ENCODE data around the gene CRADD. TPM values are rescaled to one million over a fixed set of nuclear protein-coding genes. Genes with fewer than 3 reads are reported as not detected.

Gene CRADD
- total RNA-seq, 1 experiment from 2014 or later = 7.6 TPM

DNA sequence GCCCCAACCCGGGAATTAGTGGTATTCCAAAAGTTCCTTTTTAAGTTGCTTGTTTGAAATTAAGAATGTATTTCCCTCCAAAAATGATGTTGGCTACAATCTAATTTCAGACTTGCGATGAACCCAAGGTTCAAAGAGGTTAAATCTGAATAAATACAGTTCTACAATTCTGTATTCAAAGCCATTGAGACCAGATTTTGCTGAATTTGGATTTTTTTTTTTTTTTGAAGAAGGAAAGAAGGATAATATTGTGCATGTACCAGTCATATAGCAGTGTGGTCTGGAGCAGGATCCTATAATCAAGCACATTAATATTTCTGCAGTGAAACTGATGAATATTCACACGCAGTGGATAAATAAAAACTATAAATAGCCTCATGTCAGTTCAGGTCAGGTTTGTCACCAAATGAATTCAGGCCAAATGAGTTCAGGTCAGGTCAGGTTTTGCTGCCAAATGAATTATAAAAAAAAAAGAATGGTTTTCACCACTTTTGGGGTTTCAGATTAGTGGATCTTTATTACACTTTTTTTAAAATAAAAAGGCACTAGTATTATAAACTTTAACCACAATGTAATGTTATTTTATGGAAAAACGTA, 69.5 kb downstream of the CRADD start:
- Histone ChIP-seq H3K14ac (ENCODE audit: insufficient read depth, low read length) (no peak overlapping the region), H3K18ac (ENCODE audit: insufficient read length, low read depth, low read length) (no peak overlapping the region), H3K4me1 (ENCODE audit: insufficient read depth, low read length) (no peaks in the 10 kb centered on the region), H3T11ph (ENCODE audit: low read length) (no peak overlapping the region), H3K56ac (ENCODE audit: insufficient read length, low read depth, low read length) (no peak overlapping the region), H3K23ac (ENCODE audit: insufficient read length, low read depth, low read length) (no peak overlapping the region), H4K8ac (replicated peaks; ENCODE audit: insufficient read length, low read depth, low read length) (no peak overlapping the region), H2BK20ac (ENCODE audit: low read depth, low read length, poor library complexity, severe bottlenecking) (no peak overlapping the region), H4K20me1 (ENCODE audit: control insufficient read depth, insufficient read depth, insufficient read length) (no peaks in the 10 kb centered on the region), H2BK12ac (ENCODE audit: insufficient read length, low read depth, low read length) (no peak overlapping the region), H4K91ac (ENCODE audit: insufficient read length, low read depth, low read length) (no peak overlapping the region), H3K9me3 (ENCODE audit: control insufficient read depth, low read depth, low read length) (no peaks in the 10 kb centered on the region), H4K5ac (ENCODE audit: insufficient read length, low read depth, low read length) (no peak overlapping the region), H2BK5ac (ENCODE audit: insufficient read length, low read length) (no peak overlapping the region), H2AFZ (ENCODE audit: low read length) (no peak overlapping the region), H3K27ac (ENCODE audit: insufficient read length, low read depth, low read length) (no peak overlapping the region), H3K4me2 (ENCODE audit: insufficient read depth, insufficient read length, low read length) (no peak overlapping the region), H3K4ac (ENCODE audit: low read depth, low read length) (no peak overlapping the region), H2AK5ac (ENCODE audit: insufficient read length, low read length) (no peak overlapping the region), H2BK15ac (ENCODE audit: low read depth, low read length) (no peak overlapping the region), H3K27me3 (ENCODE audit: insufficient read depth, low read length) (no peaks in the 10 kb centered on the region), H3K9ac (ENCODE audit: extremely low read depth, insufficient read length, low read length) (no peak overlapping the region), H3K23me2 (ENCODE audit: insufficient read length, low read depth, low read length, poor library complexity, severe bottlenecking) (peaks cover 7% of the 10 kb centered on the region), H2BK120ac (ENCODE audit: low read depth, low read length, poor library complexity, severe bottlenecking) (no peak overlapping the region), H3K79me1 (ENCODE audit: insufficient read depth, low read depth, low read length, poor library complexity, severe bottlenecking) (no peaks in the 10 kb centered on the region), H3K79me2 (ENCODE audit: insufficient read depth, low read length) (no peaks in the 10 kb centered on the region)
- no peak for DNase-seq
- H3K27me3 Mint-ChIP-seq (ENCODE audit: low read depth) = no peaks in the 10 kb centered on the region
- TF ChIP-seq, protein P1, sequence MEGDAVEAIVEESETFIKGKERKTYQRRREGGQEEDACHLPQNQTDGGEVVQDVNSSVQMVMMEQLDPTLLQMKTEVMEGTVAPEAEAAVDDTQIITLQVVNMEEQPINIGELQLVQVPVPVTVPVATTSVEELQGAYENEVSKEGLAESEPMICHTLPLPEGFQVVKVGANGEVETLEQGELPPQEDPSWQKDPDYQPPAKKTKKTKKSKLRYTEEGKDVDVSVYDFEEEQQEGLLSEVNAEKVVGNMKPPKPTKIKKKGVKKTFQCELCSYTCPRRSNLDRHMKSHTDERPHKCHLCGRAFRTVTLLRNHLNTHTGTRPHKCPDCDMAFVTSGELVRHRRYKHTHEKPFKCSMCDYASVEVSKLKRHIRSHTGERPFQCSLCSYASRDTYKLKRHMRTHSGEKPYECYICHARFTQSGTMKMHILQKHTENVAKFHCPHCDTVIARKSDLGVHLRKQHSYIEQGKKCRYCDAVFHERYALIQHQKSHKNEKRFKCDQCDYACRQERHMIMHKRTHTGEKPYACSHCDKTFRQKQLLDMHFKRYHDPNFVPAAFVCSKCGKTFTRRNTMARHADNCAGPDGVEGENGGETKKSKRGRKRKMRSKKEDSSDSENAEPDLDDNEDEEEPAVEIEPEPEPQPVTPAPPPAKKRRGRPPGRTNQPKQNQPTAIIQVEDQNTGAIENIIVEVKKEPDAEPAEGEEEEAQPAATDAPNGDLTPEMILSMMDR (conservative IDR thresholded peaks at IDR 0.05) = no peak
- H3K27ac Mint-ChIP-seq = no peak overlapping the region
- H3K4me3 Mint-ChIP-seq = no peak overlapping the region
- no peaks in the 10 kb centered on the region for H3K9me3 Mint-ChIP-seq
- H3K36me3 Mint-ChIP-seq (ENCODE audit: insufficient read depth in 1 of 3, low read depth in 3 of 3) = no peaks in the 10 kb centered on the region
- no CpG with 5 or more reads among the region's 4 CpGs for WGBS (ENCODE audit: extremely low coverage, insufficient read length, low lambda C conversion rate)
- H3K4me1 Mint-ChIP-seq = peaks cover 32 to 35% of the 10 kb centered on the region in 2 experiments

All from H9 (cell line).